GM19043 (cell line): ENCODE measurements around the gene DNMT1.
"Not testable (repeated sequence)": the region's sequence is repeated elsewhere in the genome, so short reads cannot be mapped to it uniquely, and the experiment has no call there.

Source experiments
- ATAC-seq: cut with Tn5 transposase; IDR thresholded peaks from one replicate; pipeline ENCODE4 v1.9.1; 2021; ENCODE audit warnings: low read depth; ENCODE audit not compliant: unreplicated experiment

The DNMT1 gene

DNA sequence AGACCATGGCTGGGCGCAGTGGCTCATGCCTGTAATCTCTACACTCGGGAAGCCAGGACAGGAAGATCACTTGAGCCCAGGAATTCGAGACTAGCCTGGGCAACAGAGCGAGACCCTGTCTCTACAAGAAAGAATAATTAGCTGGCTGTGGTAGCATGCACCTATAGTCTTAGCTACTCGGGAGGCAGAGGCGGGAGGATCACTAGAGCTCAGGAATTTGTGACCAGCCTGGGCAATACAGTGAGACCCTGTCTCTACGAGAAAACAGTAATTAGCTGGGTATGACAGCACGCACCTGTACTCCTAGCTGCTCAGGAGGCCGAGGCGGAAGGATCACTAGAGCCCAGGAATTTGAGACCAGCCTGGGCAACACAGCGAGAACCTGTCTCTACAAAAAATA is 7.4 kb downstream of the DNMT1 start:
- no peak for ATAC-seq

DNA sequence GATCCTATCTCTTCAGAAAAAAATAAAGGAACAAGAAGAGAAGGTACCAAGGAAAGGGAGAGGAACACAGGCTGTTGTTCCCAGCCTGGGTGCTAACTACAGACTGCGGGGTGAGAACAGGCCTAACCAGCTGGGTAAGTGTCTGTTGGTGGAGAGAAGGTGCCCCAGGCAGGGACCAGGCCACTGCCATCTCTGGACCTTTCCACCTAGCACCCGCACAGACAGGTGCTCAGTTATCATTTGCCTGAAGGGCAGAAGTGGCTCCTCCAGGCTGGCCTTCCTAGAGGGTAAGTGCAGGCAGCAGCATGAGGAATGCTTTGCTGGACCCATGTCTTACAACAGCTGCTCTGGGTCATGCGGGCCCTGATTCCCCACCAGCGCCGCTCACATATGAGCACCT is 10.1 kb downstream of the DNMT1 start:
- ATAC-seq = no peak

DNA sequence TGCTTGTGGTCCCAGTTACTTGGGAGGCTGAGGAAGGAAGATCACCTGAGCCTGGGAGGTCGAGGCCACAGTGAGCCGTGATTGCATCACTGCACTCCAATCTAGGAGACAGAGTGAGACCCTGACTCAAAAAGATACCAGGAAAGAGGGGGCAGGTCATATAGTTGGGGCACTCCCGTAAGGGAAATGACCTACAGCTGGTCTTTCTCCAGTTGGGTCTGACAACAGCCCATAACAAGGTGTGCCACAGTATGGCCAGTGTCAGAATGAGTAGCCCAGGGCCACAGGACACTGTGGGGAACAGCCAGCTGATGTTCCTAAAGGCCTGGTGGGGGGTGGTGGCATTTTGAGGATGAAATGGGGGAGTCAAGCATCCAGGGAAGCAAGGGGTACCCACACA is 10.8 kb downstream of the DNMT1 start:
- ATAC-seq = no peak

DNA sequence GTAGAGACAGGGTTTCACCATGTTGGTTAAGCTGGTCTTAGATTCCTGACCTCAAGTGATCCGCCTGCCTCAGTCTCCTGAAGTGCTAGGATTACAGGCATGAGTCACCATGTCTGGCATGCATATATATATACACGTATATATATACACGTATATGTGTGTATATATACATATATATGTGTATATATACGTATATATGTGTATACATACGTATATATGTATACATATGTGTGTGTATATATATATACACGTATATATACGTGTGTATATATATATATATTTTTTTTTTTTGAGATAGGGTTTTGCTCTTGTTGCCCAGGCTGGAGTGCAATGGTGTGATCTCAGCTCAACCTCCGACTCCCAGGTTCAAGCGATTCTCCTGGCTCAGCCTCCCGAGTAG is 11.9 kb downstream of the DNMT1 start:
- ATAC-seq = no peak

DNA sequence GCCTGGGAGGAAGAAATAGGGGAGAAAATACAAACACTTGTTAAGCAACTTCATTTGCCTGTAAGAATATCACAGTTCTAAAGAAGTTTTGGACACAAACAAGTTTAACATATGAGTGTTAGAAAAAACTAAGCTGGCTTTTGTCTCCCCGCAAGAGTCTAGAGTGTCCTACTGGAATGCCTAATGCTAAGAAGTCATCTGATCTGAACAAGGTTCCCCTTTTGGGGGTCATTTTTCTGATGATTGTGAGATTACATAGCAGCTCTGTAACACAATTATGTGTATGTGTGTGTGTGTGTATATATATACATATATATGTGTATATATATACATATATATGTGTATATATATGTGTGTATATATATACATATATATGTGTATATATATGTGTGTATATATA is 12.7 kb downstream of the DNMT1 start:
- ATAC-seq = no peak

DNA sequence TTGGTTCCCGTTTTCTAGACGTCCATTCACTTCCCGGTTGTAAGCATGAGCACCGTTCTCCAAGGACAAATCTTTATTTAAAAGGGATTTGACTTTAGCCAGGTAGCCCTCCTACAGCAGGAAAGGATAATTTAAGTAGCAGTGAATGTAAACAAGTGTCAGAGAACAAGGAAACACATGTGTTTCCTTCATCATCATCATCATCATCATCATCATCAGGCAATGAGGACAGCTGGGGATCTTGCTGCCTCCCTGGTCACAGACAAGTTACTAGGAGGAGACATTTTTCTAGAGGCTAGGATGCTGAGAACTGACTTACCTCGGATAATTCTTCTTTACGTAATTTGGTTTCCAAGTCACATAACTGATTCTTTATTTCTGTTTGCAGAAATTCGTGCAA is 14.3 kb downstream of the DNMT1 start:
- ATAC-seq = no peak

DNA sequence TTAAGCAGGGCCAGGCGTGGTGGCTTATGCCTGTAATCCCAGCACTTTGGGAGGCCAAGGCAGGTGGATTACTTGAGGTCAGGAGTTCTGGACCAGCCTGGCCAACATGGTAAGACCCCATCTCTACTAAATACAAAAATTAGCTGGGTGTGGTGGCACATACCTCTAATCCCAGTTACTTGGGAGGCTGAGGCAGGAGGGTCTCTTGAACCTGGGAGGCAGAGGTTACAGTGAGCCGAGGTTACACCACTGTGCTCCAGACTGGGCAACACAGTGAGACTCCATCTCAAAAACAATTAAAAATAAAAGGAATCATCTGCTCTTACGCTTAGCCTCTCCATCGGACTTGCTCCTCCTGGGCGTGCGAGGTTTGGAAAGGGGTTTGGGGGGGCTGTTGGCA is 14.7 kb downstream of the DNMT1 start:
- ATAC-seq = not testable (repeated sequence)

DNA sequence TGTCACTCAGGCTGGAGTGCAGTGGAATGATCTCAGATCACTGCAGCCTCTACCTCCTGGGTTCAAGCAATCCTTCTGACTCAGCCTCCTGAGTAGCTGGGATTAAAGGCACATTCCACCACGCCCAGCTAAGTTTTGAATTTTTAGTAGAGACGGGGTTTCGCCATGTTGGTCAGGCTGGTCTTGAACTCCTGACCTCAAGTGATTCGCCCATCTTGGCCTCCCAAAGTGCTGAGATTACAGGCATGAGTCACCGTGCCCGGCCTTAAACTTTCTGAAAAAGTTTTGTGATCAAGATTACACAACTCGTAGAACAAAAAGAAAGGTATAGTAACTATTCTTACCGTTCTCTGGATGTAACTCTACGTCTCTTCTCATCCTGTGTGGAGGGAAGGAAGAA is 21.2 kb downstream of the DNMT1 start:
- no peak for ATAC-seq

DNA sequence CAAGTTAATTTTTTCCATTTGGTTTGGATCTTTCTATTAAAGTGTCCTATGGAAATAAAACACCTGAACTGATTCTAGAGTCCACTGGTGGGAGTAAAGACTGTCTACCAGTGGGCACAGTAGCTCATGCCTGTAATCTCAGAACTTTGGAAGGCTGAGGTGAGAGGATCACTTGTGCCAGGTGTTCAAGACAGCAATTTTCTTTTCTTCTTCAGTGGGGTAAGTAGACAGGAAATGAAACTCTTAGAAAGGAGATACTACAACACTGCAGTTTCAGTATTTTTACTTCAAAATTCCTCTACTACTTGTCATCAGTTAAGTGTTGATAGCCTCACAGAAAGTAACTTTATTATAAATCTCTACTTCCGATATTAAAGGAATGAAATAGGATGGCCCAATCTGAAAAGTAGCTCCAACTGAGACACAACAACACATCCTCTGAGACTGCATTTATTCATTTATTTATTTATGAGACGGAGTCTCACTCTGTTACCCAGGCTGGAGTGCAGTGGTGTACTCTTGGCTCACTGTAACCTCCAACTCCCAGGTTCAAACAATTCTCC is 26.3 kb downstream of the DNMT1 start:
- no peak for ATAC-seq

DNA sequence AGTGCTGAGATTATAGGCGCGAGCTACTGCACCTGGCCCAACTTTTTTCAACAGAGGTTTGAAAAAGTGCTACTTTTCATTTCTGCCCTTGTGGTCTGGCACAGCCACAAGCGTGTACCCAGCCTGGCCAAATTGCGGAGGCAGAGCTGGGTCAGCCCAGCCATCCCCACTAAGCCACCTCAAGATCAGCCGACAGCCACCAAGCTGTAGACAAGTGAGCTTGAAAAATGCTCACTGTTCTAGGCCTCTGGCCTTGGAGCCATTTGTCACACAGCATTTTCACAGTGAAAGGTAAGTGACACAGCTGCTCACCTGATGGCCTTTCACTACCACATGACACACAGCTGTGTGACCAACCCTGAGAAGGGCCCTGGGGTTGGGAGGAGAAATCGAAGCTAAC is 27.3 kb downstream of the DNMT1 start:
- no peak for ATAC-seq

DNA sequence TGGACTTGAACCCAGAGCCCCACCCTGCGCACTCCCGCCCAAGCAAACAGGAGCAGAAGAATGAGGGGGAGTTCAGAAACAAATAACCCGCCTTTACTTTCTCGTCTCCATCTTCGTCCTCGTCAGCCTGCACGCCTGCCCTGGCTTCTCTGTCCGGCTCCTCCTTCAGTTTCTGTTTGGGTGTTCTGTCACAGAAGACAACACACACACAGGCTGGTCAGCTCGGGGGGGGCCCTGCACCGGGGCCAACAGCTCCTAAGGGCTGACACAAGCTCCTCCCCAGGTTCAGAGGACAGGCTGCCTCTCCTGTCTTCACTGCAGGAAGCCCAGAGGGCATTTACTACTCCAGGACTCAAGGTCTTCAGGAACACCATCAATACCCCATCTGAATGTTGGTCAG is 28.3 kb downstream of the DNMT1 start:
- ATAC-seq = not testable (repeated sequence)

DNA sequence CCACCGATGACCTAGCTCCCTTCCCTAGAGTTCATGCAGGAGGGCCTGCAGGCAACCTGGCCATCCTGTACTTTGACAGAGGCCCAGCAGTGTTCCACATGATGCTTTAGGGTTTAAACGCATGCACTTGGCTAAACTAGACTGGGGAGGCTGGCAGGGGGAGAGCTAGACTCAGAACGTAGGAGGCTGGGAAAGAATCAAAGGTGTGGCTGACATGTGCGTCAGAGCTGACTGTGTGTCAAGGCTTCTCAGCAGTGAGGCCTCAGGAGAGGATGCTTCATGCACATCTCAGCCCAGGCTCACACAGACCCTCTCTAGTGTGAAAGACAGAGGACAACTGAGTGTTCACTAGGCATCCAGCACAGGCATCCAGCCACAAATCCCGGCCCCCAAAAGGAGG is 28.7 kb downstream of the DNMT1 start:
- no peak for ATAC-seq

DNA sequence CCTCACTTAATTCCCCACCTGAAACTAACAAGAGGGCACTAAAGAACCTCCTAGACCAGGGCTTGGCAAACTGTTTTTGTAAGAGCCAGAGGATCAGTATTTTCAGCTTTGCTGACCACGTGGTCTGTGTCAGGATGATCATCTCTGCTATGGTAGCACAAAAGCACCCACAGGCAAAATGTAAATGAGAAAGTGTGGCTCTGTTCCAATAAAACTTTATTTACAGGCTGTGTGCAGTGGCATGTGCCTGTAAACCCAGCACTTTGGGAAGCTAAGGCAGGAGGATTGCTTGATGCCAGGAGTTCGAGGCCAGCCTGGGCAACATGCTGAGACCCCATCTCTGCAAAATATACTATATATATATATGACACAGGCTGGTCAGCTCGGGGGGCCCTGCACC is 31.2 kb downstream of the DNMT1 start:
- no peak for ATAC-seq

DNA sequence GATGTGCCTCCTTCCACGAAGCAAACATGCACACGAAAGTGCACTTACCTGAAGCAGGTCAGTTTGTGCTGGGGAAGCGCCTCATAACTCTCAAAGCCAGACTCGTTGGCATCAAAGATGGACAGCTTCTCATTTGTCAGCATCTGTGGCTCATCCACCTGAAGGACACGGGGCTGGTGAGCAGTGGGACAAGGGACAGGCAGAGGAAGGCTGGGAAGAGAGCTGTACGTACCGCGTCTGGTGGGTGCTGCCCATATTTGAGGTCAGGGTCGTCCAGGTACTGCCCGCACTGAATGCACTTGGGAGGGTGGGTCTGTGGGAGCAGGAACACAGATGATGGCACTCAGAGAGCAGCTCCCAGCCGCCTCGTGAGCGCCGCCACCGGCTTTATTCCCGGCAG is 35.1 kb downstream of the DNMT1 start:
- ATAC-seq = no peak

DNA sequence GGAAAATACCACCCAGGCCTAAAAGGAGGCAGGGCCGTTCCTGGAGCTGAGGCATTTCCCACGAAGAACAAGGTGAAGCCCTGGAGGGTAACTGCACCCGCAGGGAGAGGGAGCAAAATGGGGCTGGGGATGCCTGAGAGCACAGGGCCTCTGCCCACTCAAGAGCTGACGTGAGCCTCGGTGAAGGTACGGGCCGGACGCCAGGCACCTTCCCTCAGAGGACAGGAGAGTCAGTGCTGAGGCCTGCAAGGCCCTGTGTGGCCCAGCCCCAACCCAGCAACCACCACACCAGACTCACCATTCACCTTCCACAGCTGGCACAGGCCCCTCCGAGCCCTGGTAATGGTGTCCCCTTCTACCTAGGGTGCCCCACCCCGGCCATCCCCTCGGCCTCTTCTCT is 36.3 kb downstream of the DNMT1 start:
- no peak for ATAC-seq

DNA sequence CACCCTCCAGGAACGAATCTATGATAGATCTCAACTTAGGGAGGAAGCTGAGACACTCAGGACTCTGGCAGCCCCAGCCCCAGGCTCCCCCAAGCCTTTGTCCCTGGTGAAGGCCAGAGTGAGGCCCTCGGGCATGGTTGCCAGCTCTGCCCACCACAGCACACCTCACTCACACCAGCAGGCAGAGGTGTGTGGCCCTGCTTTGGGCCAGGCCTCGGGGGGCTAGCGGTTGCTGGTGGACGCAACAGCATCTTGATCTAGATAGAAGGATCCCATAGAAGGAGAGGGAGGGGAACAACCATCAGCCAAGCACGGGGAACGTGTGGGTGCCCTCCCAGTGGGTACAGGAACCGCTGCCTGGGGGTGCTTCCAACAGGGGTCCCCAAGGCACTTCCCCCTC is 36.7 kb downstream of the DNMT1 start:
- no peak for ATAC-seq

DNA sequence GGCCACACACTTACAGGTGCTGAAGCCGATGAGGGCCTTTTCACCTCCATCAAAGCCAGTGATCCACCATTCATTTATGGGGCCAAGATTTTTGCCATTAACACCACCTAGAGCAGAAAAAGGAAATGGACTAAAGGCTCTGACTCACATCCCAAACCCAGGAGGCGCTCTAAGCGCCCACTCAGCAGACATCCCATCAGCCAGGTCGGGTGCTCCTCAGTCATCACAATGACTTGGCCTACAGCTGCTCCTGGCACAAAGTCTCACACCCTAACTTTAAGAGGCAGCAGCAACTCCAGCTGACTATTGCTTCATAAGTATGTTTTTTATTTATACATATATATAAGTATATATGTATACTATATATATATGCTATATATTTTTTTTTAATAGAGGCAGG is 38.9 kb downstream of the DNMT1 start:
- ATAC-seq = no peak

DNA sequence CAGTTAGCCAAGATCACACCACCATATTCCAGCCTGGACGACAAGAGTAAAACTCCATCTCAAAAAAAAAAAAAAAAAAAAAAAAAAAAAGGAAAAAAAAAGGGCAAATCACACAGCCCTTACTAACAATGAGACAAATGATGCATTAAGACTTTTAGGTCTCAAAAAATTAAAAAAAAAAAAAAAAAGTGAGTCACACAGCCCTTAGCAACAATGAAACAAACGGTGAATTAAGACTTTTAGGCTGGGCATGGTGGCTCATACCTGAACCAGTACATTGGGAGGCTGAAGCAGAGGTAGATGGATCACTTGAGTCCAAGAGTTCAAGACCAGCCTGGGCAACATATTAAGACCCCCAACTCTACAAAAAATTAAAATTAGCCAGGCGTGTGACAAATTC is 42.7 kb downstream of the DNMT1 start:
- ATAC-seq = no peak

DNA sequence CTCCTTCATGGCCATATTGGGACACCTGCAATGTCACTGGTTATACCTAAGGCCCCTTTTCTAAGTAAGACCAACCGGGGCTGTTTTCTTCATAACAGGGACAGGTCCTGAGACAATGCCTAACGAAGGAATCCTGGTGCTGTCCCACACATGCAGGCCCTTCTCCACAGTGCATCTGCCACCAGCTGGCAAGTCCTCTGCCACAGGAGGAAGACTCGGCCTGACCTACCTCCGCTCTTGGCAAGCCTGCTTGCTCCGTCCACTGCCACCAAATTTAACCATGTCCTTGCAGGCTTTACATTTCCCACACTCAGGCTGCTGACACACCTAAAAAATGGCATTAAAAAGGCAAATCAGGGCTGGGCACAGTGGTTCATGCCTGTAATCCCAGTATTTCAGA is 43.2 kb downstream of the DNMT1 start:
- ATAC-seq = no peak

DNA sequence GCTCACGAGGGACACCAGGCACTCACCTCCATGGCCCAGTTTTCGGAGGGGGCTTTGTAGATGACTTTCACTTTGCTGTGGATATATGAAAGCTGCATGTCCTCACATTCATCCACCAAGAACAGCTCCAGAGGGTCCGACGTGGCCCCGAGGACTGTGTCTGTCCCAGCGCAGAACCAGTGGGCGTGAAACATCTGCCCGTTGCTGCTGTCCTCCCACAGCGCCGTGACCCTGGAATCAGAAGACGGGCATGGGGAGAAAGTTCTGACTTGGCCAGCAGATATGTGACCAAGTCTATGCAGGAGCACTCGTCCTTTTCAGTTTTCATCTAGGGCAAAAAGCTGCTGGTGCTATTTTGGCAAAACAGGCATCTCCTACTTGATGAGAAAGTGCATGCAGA is 45.3 kb downstream of the DNMT1 start:
- ATAC-seq = no peak

DNA sequence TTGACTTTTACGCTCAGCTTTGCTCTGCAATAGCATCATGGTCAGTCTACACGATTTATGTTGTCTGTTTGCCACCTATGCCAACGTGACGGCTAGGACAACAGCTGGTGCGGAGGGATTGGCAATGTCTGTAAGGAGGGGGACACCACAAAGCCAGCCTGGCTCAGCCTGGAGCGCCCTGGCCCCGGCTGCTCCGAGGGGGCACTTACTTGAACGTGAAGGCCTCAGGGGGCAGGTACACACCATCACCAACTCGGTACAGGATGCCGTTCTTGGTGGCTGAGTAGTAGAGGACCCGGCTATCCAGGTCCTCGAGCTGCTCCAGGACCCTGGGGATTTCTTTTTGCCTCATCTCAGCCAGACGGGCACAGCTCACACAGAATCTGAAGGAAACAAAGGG is 48.6 kb downstream of the DNMT1 start:
- no peak for ATAC-seq

DNA sequence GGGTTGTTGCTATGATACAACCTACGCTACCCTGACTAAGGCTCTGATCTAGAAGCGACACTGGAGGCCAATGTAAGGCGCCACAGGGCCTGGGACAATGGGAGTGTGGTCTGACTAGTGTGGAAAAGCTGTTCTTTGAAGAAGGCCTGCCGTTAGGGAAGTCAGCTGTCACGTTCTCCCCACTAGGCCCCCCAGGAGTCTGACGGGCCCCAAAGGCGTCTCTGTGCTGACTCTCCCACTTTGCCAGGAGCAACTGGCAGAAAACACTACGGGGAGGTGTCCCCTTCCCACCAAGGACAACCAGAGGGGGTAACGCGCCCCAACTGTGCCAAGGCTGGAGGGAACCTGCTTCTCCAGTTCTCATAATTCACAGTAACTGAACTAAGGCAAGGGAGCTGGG is 49.7 kb downstream of the DNMT1 start:
- ATAC-seq = no peak

DNA sequence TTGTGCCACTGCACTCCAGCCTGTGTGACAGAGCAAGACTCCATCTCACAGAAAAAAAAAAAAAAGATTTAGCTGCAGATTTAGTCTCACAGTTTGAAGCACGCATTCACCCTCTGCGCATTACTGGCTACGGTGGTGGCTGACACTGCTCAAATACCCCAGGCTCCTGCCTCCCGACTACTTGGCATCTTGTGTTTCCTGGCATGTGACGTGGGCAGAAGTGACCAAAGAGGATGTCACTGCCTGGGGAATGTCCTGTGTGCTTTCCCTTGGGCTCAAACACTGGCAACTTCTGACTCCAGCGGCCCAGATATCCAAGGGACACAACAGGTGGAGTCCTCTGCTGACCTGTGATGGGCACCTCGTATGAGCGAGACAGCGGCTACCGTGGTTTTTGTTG is 50.4 kb downstream of the DNMT1 start:
- no peak for ATAC-seq
